Left ventricle myocardium superior (tissue), 1 donor: ENCODE measurements around the gene RABGAP1L. TPM values are rescaled to one million over a fixed set of nuclear protein-coding genes. Genes with fewer than 3 reads are reported as not detected.
"Not testable (repeated sequence)": the region's sequence is repeated elsewhere in the genome, so short reads cannot be mapped to it uniquely, and the experiment has no call there.

Experiments
- ATAC-seq: fragments of 200-7000 bp; cut with Tn5 transposase; one replicate; pipeline ENCODE4 v1.9.1; 2020; ENCODE audit warnings: mild to moderate bottlenecking, moderate library complexity
- DNase-seq: peaks from one replicate; pipeline ENCODE4 v3.0.0-alpha.2; 2020
- intact Hi-C: fragments of 100-400 bp; cut with micrococcal nuclease; formaldehyde crosslinking; loops from one replicate; pipeline ENCODE4 v1.11.0; 2022
- total RNA-seq: library from RNA; stranded (reverse); fragmentation: NEBNext Ultra II Directional; extraction: Animal tissue kit (Norgen Biotek cat#: 25700); gene quantifications from one replicate; pipeline ENCODE4 v1.2.1, GENCODE V29; 2021
- donor health status: DM: no; HTN: yes; CAD: no; lungs with severe emphysema.

RABGAP1L gene
- total RNA-seq, 1 donor from 2014 or later: 147 TPM

GRCh38 chr1:174150499-174150898 lies 8.8 kb upstream of the RABGAP1L start:
- ATAC-seq (no peak), DNase-seq (no peak)
- intact Hi-C loops: no loop called here

GRCh38 chr1:174152427-174152826 lies 6.9 kb upstream of the RABGAP1L start:
- ATAC-seq: no peak
- DNase-seq: no peak
- intact Hi-C loops: no loop called here

- intact Hi-C loops: no loop called here
- ATAC-seq (no peak), DNase-seq (no peak)
These were observed 6.1 kb upstream of the RABGAP1L start for GRCh38 chr1:174153085-174153824.

- ATAC-seq: no peak
- DNase-seq: no peak
- intact Hi-C loops: no loop called here
These were observed 5.6 kb upstream of the RABGAP1L start for GRCh38 chr1:174153825-174154107.

GRCh38 chr1:174156437-174156836 lies 2.9 kb upstream of the RABGAP1L start:
- intact Hi-C loops: no loop called here
- no peak for DNase-seq
- no peak for ATAC-seq

GRCh38 chr1:174157157-174157806 lies 2.0 kb upstream of the RABGAP1L start:
- ATAC-seq: no peak
- no peak for DNase-seq
- intact Hi-C loops: no loop called here

GRCh38 chr1:174158767-174159251 lies 511 bp upstream of the RABGAP1L start:
- ATAC-seq: no peak
- intact Hi-C loops: no loop called here
- no peak for DNase-seq

- ATAC-seq (peak; percentile 50), DNase-seq (peak; percentile 77)
- intact Hi-C loops: no loop called here
These were observed 771 bp downstream of the RABGAP1L start for GRCh38 chr1:174160109-174160473.

GRCh38 chr1:174160603-174161002 lies 1.3 kb downstream of the RABGAP1L start:
- no peak for ATAC-seq
- DNase-seq: no peak
- intact Hi-C loops: no loop called here

- ATAC-seq (no peak), DNase-seq (no peak)
- intact Hi-C loops: no loop called here
These were observed 2.5 kb downstream of the RABGAP1L start for GRCh38 chr1:174161813-174162212.

GRCh38 chr1:174164826-174165225 lies 5.5 kb downstream of the RABGAP1L start:
- no peak for ATAC-seq
- intact Hi-C loops: no loop called here
- DNase-seq: no peak

- DNase-seq (peak; percentile 60), ATAC-seq (peak; percentile 42)
- intact Hi-C loops: no loop called here
These were observed 6.3 kb downstream of the RABGAP1L start for GRCh38 chr1:174165471-174166137.

- ATAC-seq (peak; percentile 81), DNase-seq (no peak)
- intact Hi-C loops: no loop called here
These were observed 7.4 kb downstream of the RABGAP1L start for GRCh38 chr1:174166530-174167264.

GRCh38 chr1:174167265-174167803 lies 8.0 kb downstream of the RABGAP1L start:
- intact Hi-C loops: no loop called here
- ATAC-seq (no peak), DNase-seq (no peak)

- no peak for DNase-seq
- intact Hi-C loops: no loop called here
- ATAC-seq: no peak
These were observed 10.0 kb downstream of the RABGAP1L start for GRCh38 chr1:174169342-174169741.

GRCh38 chr1:174171073-174171472 lies 11.8 kb downstream of the RABGAP1L start:
- DNase-seq: no peak
- no peak for ATAC-seq
- intact Hi-C loops: no loop called here

GRCh38 chr1:174174461-174175329 lies 15.4 kb downstream of the RABGAP1L start:
- DNase-seq (no peak), ATAC-seq (no peak)
- intact Hi-C loops: no loop called here

GRCh38 chr1:174178459-174178858 lies 19.1 kb downstream of the RABGAP1L start:
- DNase-seq, intact Hi-C loops: not testable (repeated sequence)

More at GRCh38 chr1:174178459-174178858, 19.1 kb downstream of the RABGAP1L start:
- ATAC-seq: not testable (repeated sequence)
